HG03469 (cell line): ENCODE data around the gene CACNA1G.

Experiments
- ATAC-seq: cut with Tn5 transposase; IDR thresholded peaks from one replicate; pipeline ENCODE4 v1.9.1; 2021; ENCODE audit warnings: mild to moderate bottlenecking, moderate library complexity, moderate number of reproducible peaks; ENCODE audit not compliant: unreplicated experiment

CACNA1G gene

GRCh38 chr17:50608700-50609379 lies 48.3 kb downstream of the CACNA1G start:
- ATAC-seq = no peak

GRCh38 chr17:50609380-50610074 lies 49.0 kb downstream of the CACNA1G start:
- ATAC-seq = no peak

GRCh38 chr17:50611634-50612033 lies 51.1 kb downstream of the CACNA1G start:
- ATAC-seq = no peak

GRCh38 chr17:50612281-50612680 lies 51.8 kb downstream of the CACNA1G start:
- ATAC-seq = no peak

GRCh38 chr17:50613007-50613992 lies 52.8 kb downstream of the CACNA1G start:
- no peak for ATAC-seq

GRCh38 chr17:50614471-50615051 lies 54.0 kb downstream of the CACNA1G start:
- no peak for ATAC-seq

- no peak for ATAC-seq
Observed at GRCh38 chr17:50615828-50616227, 55.3 kb downstream of the CACNA1G start.

- ATAC-seq = no peak
Observed at GRCh38 chr17:50618300-50618699, 57.8 kb downstream of the CACNA1G start.

GRCh38 chr17:50618941-50619340 lies 58.4 kb downstream of the CACNA1G start:
- ATAC-seq = no peak

GRCh38 chr17:50619489-50619888 lies 59.0 kb downstream of the CACNA1G start:
- ATAC-seq = no peak

- ATAC-seq = no peak
Observed at GRCh38 chr17:50620237-50620636, 59.7 kb downstream of the CACNA1G start.

GRCh38 chr17:50620858-50621257 lies 60.3 kb downstream of the CACNA1G start:
- ATAC-seq = no peak

- no peak for ATAC-seq
Observed at GRCh38 chr17:50621574-50622031, 61.1 kb downstream of the CACNA1G start.

- no peak for ATAC-seq
Observed at GRCh38 chr17:50624321-50624934, 63.9 kb downstream of the CACNA1G start.

- no peak for ATAC-seq
Observed at GRCh38 chr17:50625032-50625871, 64.7 kb downstream of the CACNA1G start.

GRCh38 chr17:50626037-50626574 lies 65.6 kb downstream of the CACNA1G start:
- ATAC-seq = no peak

- no peak for ATAC-seq
Observed at GRCh38 chr17:50627036-50627781, 66.7 kb downstream of the CACNA1G start.

- no peak for ATAC-seq
Observed at GRCh38 chr17:50627782-50628601, 67.5 kb downstream of the CACNA1G start.
